ENCODE results near the gene TMEM125. TPM values are rescaled to one million over a fixed set of nuclear protein-coding genes. Genes with fewer than 3 reads are reported as not detected.

The TMEM125 gene
- total and polyA plus RNA-seq, 7 experiments from 2014 or later = 0.21 to 0.50 TPM; not detected in 5

GRCh38 chr1:43272161-43272560 lies 2.4 kb downstream of the TMEM125 start:
- no peak overlapping the region for H3K4me3 ChIP-seq (ENCODE audit: low read length)
- intact Hi-C loops (cut with micrococcal nuclease) = no loop called here
- CTCF ChIA-PET = no interaction called here
- POLR2A ChIA-PET = no interaction called here
- Mint-ChIP-seq H3K27ac (no peak overlapping the region), H3K27me3 (peaks cover 0 to 22% (median 13%) of the 10 kb centered on the region in 5 donors), H3K4me1 (peaks cover 14 to 42% (median 30%) of the 10 kb centered on the region in 7 donors), H3K4me3 (peak overlapping the region in 1 of 10 donors; percentile 60), H3K36me3 (peaks cover 0 to 11% (median 5%) of the 10 kb centered on the region in 5 donors), H3K9me3 (peaks cover 1 to 13% (median 4%) of the 10 kb centered on the region in 11 donors)
- H3K36me3 ChIP-seq (ENCODE audit: control insufficient read depth in 2 of 3, insufficient read depth in 3 of 3, low read length in 3 of 3) = no peaks in the 10 kb centered on the region
- no peak overlapping the region for H3K27ac ChIP-seq (ENCODE audit: low read depth, low read length)
- no peaks in the 10 kb centered on the region for H3K9me3 ChIP-seq (ENCODE audit: control insufficient read depth in 2 of 3, low read length in 3 of 3)
- H3K27me3 ChIP-seq (ENCODE audit: control insufficient read depth in 2 of 2, insufficient read depth in 2 of 2, low read length in 2 of 2) = no peaks in the 10 kb centered on the region
- H3K4me1 ChIP-seq (ENCODE audit: control insufficient read depth in 2 of 2, insufficient read depth in 2 of 2, low read length in 2 of 2) = peaks cover 9 to 17% of the 10 kb centered on the region in 2 donors
- ATAC-seq = no peak
- DNase-seq = no peak

GRCh38 chr1:43272576-43273571 lies 3.1 kb downstream of the TMEM125 start:
- Histone ChIP-seq H3K9me3 (ENCODE audit: control insufficient read depth in 2 of 3, low read length in 3 of 3) (no peaks in the 10 kb centered on the region), H3K4me1 (ENCODE audit: control insufficient read depth in 2 of 2, insufficient read depth in 2 of 2, low read length in 2 of 2) (peaks cover 9 to 17% of the 10 kb centered on the region in 2 donors), H3K36me3 (ENCODE audit: control insufficient read depth in 2 of 3, insufficient read depth in 3 of 3, low read length in 3 of 3) (no peaks in the 10 kb centered on the region), H3K27me3 (ENCODE audit: control insufficient read depth in 2 of 2, insufficient read depth in 2 of 2, low read length in 2 of 2) (no peaks in the 10 kb centered on the region), H3K27ac (ENCODE audit: low read depth, low read length) (no peak overlapping the region), H3K4me3 (ENCODE audit: low read length) (no peak overlapping the region)
- ChIA-PET POLR2A (no interaction called here), CTCF (no interaction called here)
- Mint-ChIP-seq H3K9me3 (peaks cover 1 to 13% (median 4%) of the 10 kb centered on the region in 11 donors), H3K4me3 (peak overlapping the region in 1 of 10 donors; percentile 32), H3K4me1 (peaks cover 14 to 42% (median 30%) of the 10 kb centered on the region in 7 donors), H3K27ac (peak overlapping the region in 1 of 9 donors; percentile 91), H3K36me3 (peaks cover 0 to 11% (median 5%) of the 10 kb centered on the region in 5 donors), H3K27me3 (peaks cover 3 to 22% (median 13%) of the 10 kb centered on the region in 5 donors)
- ATAC-seq (no peak), DNase-seq (no peak)
- intact Hi-C loops (cut with micrococcal nuclease) = no loop called here

- peaks cover 0 to 11% (median 5%) of the 10 kb centered on the region in 5 donors for H3K36me3 Mint-ChIP-seq
- H3K9me3 Mint-ChIP-seq = peaks cover 1 to 13% (median 4%) of the 10 kb centered on the region in 11 donors
- Histone ChIP-seq H3K36me3 (ENCODE audit: control insufficient read depth in 2 of 3, insufficient read depth in 3 of 3, low read length in 3 of 3) (no peaks in the 10 kb centered on the region), H3K4me3 (ENCODE audit: low read length) (no peak overlapping the region), H3K4me1 (ENCODE audit: control insufficient read depth in 2 of 2, insufficient read depth in 2 of 2, low read length in 2 of 2) (peaks cover 9 to 17% of the 10 kb centered on the region in 2 donors), H3K27ac (ENCODE audit: low read depth, low read length) (no peak overlapping the region), H3K27me3 (ENCODE audit: control insufficient read depth in 2 of 2, insufficient read depth in 2 of 2, low read length in 2 of 2) (no peaks in the 10 kb centered on the region), H3K9me3 (ENCODE audit: control insufficient read depth in 2 of 3, low read length in 3 of 3) (no peaks in the 10 kb centered on the region)
- H3K27me3 Mint-ChIP-seq = peaks cover 5 to 22% (median 13%) of the 10 kb centered on the region in 5 donors
- H3K4me3 Mint-ChIP-seq = peak overlapping the region in 1 of 10 donors; percentile 32
- peaks cover 14 to 42% (median 30%) of the 10 kb centered on the region in 7 donors for H3K4me1 Mint-ChIP-seq
- DNase-seq (no peak), ATAC-seq (no peak)
- peak overlapping the region in 3 of 9 donors; percentile 87 to 99 (median 91) for H3K27ac Mint-ChIP-seq
- ChIA-PET CTCF (no interaction called here), POLR2A (no interaction called here)
- intact Hi-C loops (cut with micrococcal nuclease) = no loop called here
Measured at GRCh38 chr1:43273708-43274107, 3.9 kb downstream of the TMEM125 start.

- H3K4me3 Mint-ChIP-seq = peak overlapping the region in 9 of 10 donors; percentile 70 to 86 (median 79)
- H3K27me3 Mint-ChIP-seq = peaks cover 4 to 21% (median 12%) of the 10 kb centered on the region in 5 donors
- peak; percentile 74 for ATAC-seq
- peaks cover 9 to 17% of the 10 kb centered on the region in 2 donors for H3K4me1 ChIP-seq (ENCODE audit: control insufficient read depth in 2 of 2, insufficient read depth in 2 of 2, low read length in 2 of 2)
- H3K9me3 ChIP-seq (ENCODE audit: control insufficient read depth in 2 of 3, low read length in 3 of 3) = no peaks in the 10 kb centered on the region
- intact Hi-C loops (cut with micrococcal nuclease) = no loop called here
- peaks cover 14 to 42% (median 30%) of the 10 kb centered on the region in 7 donors for H3K4me1 Mint-ChIP-seq
- ChIA-PET POLR2A (no interaction called here), CTCF (no interaction called here)
- H3K27ac ChIP-seq (ENCODE audit: low read depth, low read length) = no peak overlapping the region
- no peaks in the 10 kb centered on the region for H3K27me3 ChIP-seq (ENCODE audit: control insufficient read depth in 2 of 2, insufficient read depth in 2 of 2, low read length in 2 of 2)
- peak overlapping the region; percentile 14 for H3K4me3 ChIP-seq (ENCODE audit: low read length)
- peak overlapping the region; percentile 71 to 99 (median 91) for H3K27ac Mint-ChIP-seq
- peaks cover 0 to 11% (median 5%) of the 10 kb centered on the region in 5 donors for H3K36me3 Mint-ChIP-seq
- H3K36me3 ChIP-seq (ENCODE audit: control insufficient read depth in 2 of 3, insufficient read depth in 3 of 3, low read length in 3 of 3) = no peaks in the 10 kb centered on the region
- peaks cover 1 to 13% (median 4%) of the 10 kb centered on the region in 11 donors for H3K9me3 Mint-ChIP-seq
- peak in 7 of 9 donors; percentile 21 to 58 (median 43) for DNase-seq
Measured at GRCh38 chr1:43274125-43274803, 4.5 kb downstream of the TMEM125 start.

- H3K9me3 Mint-ChIP-seq = peaks cover 1 to 13% (median 4%) of the 10 kb centered on the region in 11 donors
- peak overlapping the region in 9 of 10 donors; percentile 70 to 86 (median 79) for H3K4me3 Mint-ChIP-seq
- H3K9me3 ChIP-seq (ENCODE audit: control insufficient read depth in 2 of 3, low read length in 3 of 3) = no peaks in the 10 kb centered on the region
- peak overlapping the region; percentile 14 for H3K4me3 ChIP-seq (ENCODE audit: low read length)
- no peak for DNase-seq
- peaks cover 9 to 17% of the 10 kb centered on the region in 2 donors for H3K4me1 ChIP-seq (ENCODE audit: control insufficient read depth in 2 of 2, insufficient read depth in 2 of 2, low read length in 2 of 2)
- ChIA-PET CTCF (no interaction called here), POLR2A (interaction anchor here (0.5 kb wide), 1 partner anchor 506 kb away, joined by 3 read pairs; no protein-coding TSS in a partner anchor)
- peaks cover 0 to 18% (median 9%) of the 10 kb centered on the region in 5 donors for H3K27me3 Mint-ChIP-seq
- intact Hi-C loops (cut with micrococcal nuclease) = no loop called here
- peaks cover 14 to 42% (median 30%) of the 10 kb centered on the region in 7 donors for H3K4me1 Mint-ChIP-seq
- peak overlapping the region; percentile 71 to 99 (median 91) for H3K27ac Mint-ChIP-seq
- no peaks in the 10 kb centered on the region for H3K27me3 ChIP-seq (ENCODE audit: control insufficient read depth in 2 of 2, insufficient read depth in 2 of 2, low read length in 2 of 2)
- peaks cover 0 to 11% (median 5%) of the 10 kb centered on the region in 5 donors for H3K36me3 Mint-ChIP-seq
- no peak overlapping the region for H3K27ac ChIP-seq (ENCODE audit: low read depth, low read length)
- ATAC-seq = no peak
- no peaks in the 10 kb centered on the region for H3K36me3 ChIP-seq (ENCODE audit: control insufficient read depth in 2 of 3, insufficient read depth in 3 of 3, low read length in 3 of 3)
Measured at GRCh38 chr1:43274804-43275180, 5.0 kb downstream of the TMEM125 start.

GRCh38 chr1:43275826-43276620 lies 6.2 kb downstream of the TMEM125 start:
- H3K4me1 ChIP-seq (ENCODE audit: control insufficient read depth in 2 of 2, insufficient read depth in 2 of 2, low read length in 2 of 2) = peaks cover 9 to 10% of the 10 kb centered on the region in 2 donors
- H3K9me3 ChIP-seq (ENCODE audit: control insufficient read depth in 2 of 3, low read length in 3 of 3) = no peaks in the 10 kb centered on the region
- intact Hi-C loops (cut with micrococcal nuclease) = no loop called here
- peaks cover 1 to 13% (median 4%) of the 10 kb centered on the region in 11 donors for H3K9me3 Mint-ChIP-seq
- ATAC-seq = no peak
- CTCF ChIA-PET = no interaction called here
- DNase-seq = no peak
- H3K36me3 Mint-ChIP-seq = peaks cover 0 to 11% (median 5%) of the 10 kb centered on the region in 5 donors
- POLR2A ChIA-PET = no interaction called here
- no peaks in the 10 kb centered on the region for H3K27me3 ChIP-seq (ENCODE audit: control insufficient read depth in 2 of 2, insufficient read depth in 2 of 2, low read length in 2 of 2)
- H3K27ac ChIP-seq (ENCODE audit: low read depth, low read length) = no peak overlapping the region
- peaks cover 0 to 13% (median 9%) of the 10 kb centered on the region in 5 donors for H3K27me3 Mint-ChIP-seq
- no peaks in the 10 kb centered on the region for H3K36me3 ChIP-seq (ENCODE audit: control insufficient read depth in 2 of 3, insufficient read depth in 3 of 3, low read length in 3 of 3)
- peak overlapping the region in 3 of 9 donors; percentile 5 to 91 (median 26) for H3K27ac Mint-ChIP-seq
- H3K4me3 Mint-ChIP-seq = peak overlapping the region in 1 of 10 donors; percentile 86
- peaks cover 11 to 31% (median 20%) of the 10 kb centered on the region in 7 donors for H3K4me1 Mint-ChIP-seq
- H3K4me3 ChIP-seq (ENCODE audit: low read length) = no peak overlapping the region

Measured in naive thymus-derived CD4-positive, alpha-beta T cell (primary cell).